HCT116 (cell line): ENCODE data around the gene NUAK2. TPM values are rescaled to one million over a fixed set of nuclear protein-coding genes. Genes with fewer than 3 reads are reported as not detected.

Experiments used
- ATAC-seq: fragments of 200-7000 bp; cut with Tn5 transposase; 2 replicates; pipeline ENCODE4 v1.9.1; 2020; ENCODE audit warnings: mild to moderate bottlenecking, moderate library complexity
- BruUV-seq: library from RNA; stranded (reverse); fragments of 400-500 nt; replicated peaks from 2 replicates; lab custom pipeline; 2021; lab: Mats Ljungman, UMichigan
- CTCF ChIA-PET: fragments of 300-600 bp; sonication (Branson Sonifier 250); formaldehyde crosslinking; loops from one replicate; lab custom pipeline; 2021; ENCODE audit warnings: antibody characterized with exemption; lab: Charles Lee
- POLR2A ChIA-PET: fragments of 300-600, 350-600 bp; sonication (Branson Sonifier 250); formaldehyde crosslinking; loops from one replicate; lab custom pipeline; 2021; ENCODE audit warnings: antibody characterized with exemption; lab: Charles Lee
- RAD21 ChIA-PET, 2 experiments: fragments of 300-600 bp; sonication (Branson Sonifier 250); formaldehyde crosslinking; loops; one replicate each; lab custom pipeline; 2023; ENCODE audit warnings: low total read pairs in 2 of 2; ENCODE audit not compliant: uncharacterized antibody in 2 of 2, unreplicated experiment in 2 of 2, low non-redundant PET in 1 of 2; lab: Charles Lee
- DNase-seq: peaks from one replicate; pipeline ENCODE4 v3.0.0-alpha.2; 2010; ENCODE audit warnings: low read depth, low spot score
- H2AFZ ChIP-seq: fragments of 200-600 bp; shearing (Covaris generic), sonication (generic); 2 replicates; pipeline ENCODE4 v1.6.1; 2017; ENCODE audit warnings: low read depth, mixed run types, mixed read lengths, antibody characterized with exemption, low read length; ENCODE audit not compliant: poor library complexity, severe bottlenecking
- H3K27ac ChIP-seq: 2 replicates; pipeline ENCODE4 v1.5.1; 2012; ENCODE audit warnings: low read depth, low read length
- H3K27me3 ChIP-seq: fragments of 200-600 bp; sonication (generic); 2 replicates; pipeline ENCODE4 v1.6.1; 2016; ENCODE audit warnings: mixed run types, low read length, mixed read lengths; ENCODE audit not compliant: insufficient read depth
- H3K36me3 ChIP-seq, 2 experiments: fragments of 200-500 bp in 1 of 2; fragments of 200-600 bp in 1 of 2; sonication (Bioruptor generic) in 1 of 2; sonication (generic) in 1 of 2; 2 replicates each; pipeline versions ENCODE4 v1.5.1 to v1.6.1; 2014 to 2016; ENCODE audit warnings: low read length in 2 of 2, inconsistent platforms in 1 of 2, mixed read lengths in 1 of 2, mixed run types in 1 of 2; ENCODE audit not compliant: insufficient read depth in 2 of 2, control insufficient read depth in 1 of 2
- H3K4me1 ChIP-seq, 2 experiments: fragments of 200-600 bp in 1 of 2; sonication (generic) in 1 of 2; 2 replicates each; pipeline versions ENCODE4 v1.5.1 to v1.6.1; 2012 to 2017; ENCODE audit warnings: low read length in 2 of 2, inconsistent platforms in 1 of 2, mild to moderate bottlenecking in 1 of 2, mixed read lengths in 1 of 2, mixed run types in 1 of 2, moderate library complexity in 1 of 2; ENCODE audit not compliant: insufficient read depth in 2 of 2, control insufficient read depth in 1 of 2
- H3K4me2 ChIP-seq: fragments of 200-600 bp; sonication (generic); 2 replicates; pipeline ENCODE4 v1.6.1; 2017; ENCODE audit warnings: mixed run types, low read length, mixed read lengths
- H3K4me3 ChIP-seq, 2 experiments: fragments of 200-600 bp in 1 of 2; sonication (generic) in 1 of 2; replicated peaks in 1 of 2; 2 replicates each; pipeline ENCODE4 v1.5.1; 2011 to 2016; ENCODE audit warnings: low read length in 2 of 2, control low read depth in 1 of 2, low read depth in 1 of 2, mild to moderate bottlenecking in 1 of 2, mixed read lengths in 1 of 2, mixed run types in 1 of 2
- H3K79me2 ChIP-seq: fragments of 200-600 bp; sonication (generic); 2 replicates; pipeline ENCODE4 v1.6.1; 2017; ENCODE audit warnings: mild to moderate bottlenecking, mixed run types, low read length, moderate library complexity, mixed read lengths; ENCODE audit not compliant: insufficient read depth
- H3K9ac ChIP-seq: fragments of 200-600 bp; sonication (generic); 2 replicates; pipeline ENCODE4 v1.6.1; 2016; ENCODE audit warnings: low read length, mixed read lengths
- H3K9me2 ChIP-seq: fragments of 200-600 bp; sonication (generic), shearing (Covaris generic); 2 replicates; pipeline ENCODE4 v1.6.1; 2017; ENCODE audit warnings: mixed run types, mild to moderate bottlenecking, moderate library complexity; ENCODE audit not compliant: insufficient read depth
- H3K9me3 ChIP-seq, 2 experiments: fragments of 200-500 bp in 1 of 2; fragments of 200-600 bp in 1 of 2; sonication (Bioruptor generic) in 1 of 2; sonication (generic) in 1 of 2; 2 replicates each; pipeline ENCODE4 v1.6.1; 2014 to 2017; ENCODE audit warnings: low read length in 2 of 2, mixed read lengths in 2 of 2, inconsistent platforms in 1 of 2, low read depth in 1 of 2, mild to moderate bottlenecking in 1 of 2, mixed run types in 1 of 2, moderate library complexity in 1 of 2; ENCODE audit not compliant: control insufficient read depth in 1 of 2, insufficient read depth in 1 of 2
- H4K20me1 ChIP-seq: fragments of 200-600 bp; sonication (generic), shearing (Covaris generic); 2 replicates; pipeline ENCODE4 v1.6.1; 2017; ENCODE audit warnings: mixed run types, mild to moderate bottlenecking, moderate library complexity; ENCODE audit not compliant: insufficient read depth
- CBX3 ChIP-seq: IDR thresholded peaks from 2 replicates; pipeline ENCODE4 v1.6.1; 2012; ENCODE audit warnings: low read depth
- CEBPB ChIP-seq: IDR thresholded peaks from 2 replicates; pipeline ENCODE4 v1.6.1; 2012; ENCODE audit warnings: low read depth
- CTCF ChIP-seq, 3 experiments: fragments of 200-600 bp in 1 of 3; sonication (generic) in 1 of 3; IDR thresholded peaks in 2 of 3; conservative IDR thresholded peaks in 1 of 3; 2 replicates each; pipeline ENCODE4 v1.5.1; 2012 to 2017; ENCODE audit warnings: low read depth in 2 of 3, low read length in 2 of 3, antibody characterized with exemption in 1 of 3, borderline replicate concordance in 1 of 3, control low read depth in 1 of 3, mild to moderate bottlenecking in 1 of 3, mixed read lengths in 1 of 3, mixed run types in 1 of 3, moderate library complexity in 1 of 3; ENCODE audit not compliant: insufficient read depth in 1 of 3
- ELF1 ChIP-seq: IDR thresholded peaks from 2 replicates; pipeline ENCODE4 v1.6.1; 2012; ENCODE audit warnings: low read depth, borderline replicate concordance
- EZH2 ChIP-seq: fragments of 200-600 bp; sonication (generic); IDR thresholded peaks from 2 replicates; pipeline ENCODE4 v1.6.1; 2017; ENCODE audit warnings: antibody characterized with exemption, mixed run types
- FOSL1 ChIP-seq: IDR thresholded peaks from 2 replicates; pipeline ENCODE4 v1.6.1; 2012; ENCODE audit warnings: low read depth
- POLR2A ChIP-seq: IDR thresholded peaks from 2 replicates; pipeline ENCODE4 v1.7.0; 2011; ENCODE audit warnings: borderline replicate concordance; ENCODE audit not compliant: insufficient read depth, insufficient read length; ENCODE audit errors: extremely low read depth
- POLR2AphosphoS5 ChIP-seq: IDR thresholded peaks from 2 replicates; pipeline ENCODE4 v1.6.1; 2011; ENCODE audit warnings: mild to moderate bottlenecking, low read depth, low read length, moderate library complexity
- RAD21 ChIP-seq: IDR thresholded peaks from 2 replicates; pipeline ENCODE4 v1.6.1; 2012; ENCODE audit warnings: low read depth, mild to moderate bottlenecking
- SIN3A ChIP-seq: IDR thresholded peaks from 2 replicates; pipeline ENCODE4 v1.6.1; 2012; ENCODE audit warnings: low read depth
- SP1 ChIP-seq: IDR thresholded peaks from 2 replicates; pipeline ENCODE4 v1.6.1; 2012; ENCODE audit warnings: low read depth
- SRF ChIP-seq: IDR thresholded peaks from 2 replicates; pipeline ENCODE4 v1.6.1; 2012; ENCODE audit warnings: low read depth
- TCF7L2 ChIP-seq: IDR thresholded peaks from 2 replicates; pipeline ENCODE4 v1.7.0; 2011; ENCODE audit warnings: borderline replicate concordance, inconsistent platforms; ENCODE audit not compliant: insufficient read depth, insufficient read length; ENCODE audit errors: extremely low read depth
- YY1 ChIP-seq: IDR thresholded peaks from 2 replicates; pipeline ENCODE4 v1.6.1; 2011; ENCODE audit warnings: low read length, low read depth, moderate library complexity, mild to moderate bottlenecking; ENCODE audit not compliant: insufficient replicate concordance; ENCODE audit errors: extremely low read depth
- ZBTB33 ChIP-seq: IDR thresholded peaks from 2 replicates; pipeline ENCODE4 v1.6.1; 2011; ENCODE audit warnings: mild to moderate bottlenecking, low read length, moderate library complexity; ENCODE audit not compliant: insufficient replicate concordance; ENCODE audit errors: extremely low read depth
- intact Hi-C: fragments of 100-400 bp; cut with micrococcal nuclease; formaldehyde crosslinking; loops from 2 replicates; pipeline ENCODE4 v1.10.0; 2022
- total RNA-seq: library from RNA; stranded (reverse); gene quantifications from one replicate; pipeline ENCODE4 v1.2.1, GENCODE V29; 2021; ENCODE audit not compliant: unreplicated experiment

The NUAK2 gene
- total RNA-seq, 1 experiment from 2014 or later, result 3.0 TPM

GRCh38 chr1:205335692-205336091, 14.1 kb upstream of the NUAK2 start:
- Histone ChIP-seq H3K4me2 (peak overlapping the region; percentile 46), H3K4me3 (no peak overlapping the region), H3K9ac (no peak overlapping the region), H3K27me3 (no peaks in the 10 kb centered on the region), H3K36me3 (no peaks in the 10 kb centered on the region), H3K27ac (no peak overlapping the region), H3K9me2 (no peaks in the 10 kb centered on the region), H3K9me3 (no peaks in the 10 kb centered on the region), H4K20me1 (no peaks in the 10 kb centered on the region), H3K79me2 (no peaks in the 10 kb centered on the region), H2AFZ (peak overlapping the region; percentile 71), H3K4me1 (peaks cover 4 to 6% of the 10 kb centered on the region in 2 experiments; a peak in 3 of 4 replicates)
- intact Hi-C loops, result loop anchor here (1.0 to 5.0 kb wide), 2 partner anchors 152 to 189 kb away; no protein-coding TSS in a partner anchor
- BruUV-seq, result no TSS peak
- DNase-seq (peak; percentile 79), ATAC-seq (peak; percentile 99)
- POLR2A ChIA-PET, result no interaction called here
- RAD21 ChIA-PET, result interaction anchor here (0.7 to 1.9 kb wide), 5 partner anchors 10 to 188 kb away, joined by 3 to 7 read pairs (median 4); no protein-coding TSS in a partner anchor
- TF ChIP-seq TCF7L2 (no peak), POLR2A (no peak), ELF1 (no peak), CBX3 (peak; percentile 69; the same call in 1 of the 2 replicates), SP1 (no peak), SRF (no peak; the same call in 1 of the 2 replicates), RAD21 (peak; percentile 94), CEBPB (no peak), SIN3A (no peak), POLR2AphosphoS5 (no peak), FOSL1 (no peak), YY1 (peak; percentile 69), EZH2 (no peak), ZBTB33 (no peak), CTCF (IDR thresholded peaks at IDR 0.05 in 2 of 3, conservative IDR thresholded peaks at IDR 0.05 in 1 of 3; ENCODE audit: borderline replicate concordance in 1 of 3, insufficient read depth in 1 of 3, low read depth in 2 of 3, low read length in 2 of 3) (peak; percentile 99 to 100 (median 99))
- CTCF ChIA-PET, result interaction anchor here (0.6 to 2.8 kb wide), 19 partner anchors 10 to 191 kb away, joined by 3 to 20 read pairs (median 6); no protein-coding TSS in a partner anchor
